Stimulated activated CD4-positive, alpha-beta T cell treated with anti-CD3 and anti-CD28 coated beads, Interleukin-12 subunit alpha, Interleukin-12 subunit beta, amount 100 ng/mL, for 24 hours (primary cell): Measurements from ENCODE around the gene PEX26.
"Not testable (repeated sequence)": the region's sequence is repeated elsewhere in the genome, so short reads cannot be mapped to it uniquely, and the experiment has no call there.

ENCODE experiments used
- DNase-seq, 2 experiments: peaks; one replicate each; pipeline ENCODE4 v3.0.0-alpha.2; 2020; ENCODE audit warnings: low read depth in 2 of 2

Gene PEX26

GRCh38 chr22:18056807-18057474 lies 20.8 kb upstream of the PEX26 start:
- no peak for DNase-seq

GRCh38 chr22:18057568-18058209 lies 20.1 kb upstream of the PEX26 start:
- no peak for DNase-seq

- DNase-seq: no peak
Measured at GRCh38 chr22:18058371-18059093, 19.3 kb upstream of the PEX26 start.

GRCh38 chr22:18059094-18059417 lies 18.7 kb upstream of the PEX26 start:
- DNase-seq: no peak

GRCh38 chr22:18059473-18059872 lies 18.3 kb upstream of the PEX26 start:
- no peak for DNase-seq

GRCh38 chr22:18059991-18060390 lies 17.8 kb upstream of the PEX26 start:
- DNase-seq: no peak

GRCh38 chr22:18060646-18061620 lies 16.9 kb upstream of the PEX26 start:
- no peak for DNase-seq

- DNase-seq: no peak
Measured at GRCh38 chr22:18062421-18062820, 15.4 kb upstream of the PEX26 start.

GRCh38 chr22:18063306-18063705 lies 14.5 kb upstream of the PEX26 start:
- DNase-seq: no peak

- DNase-seq: not testable (repeated sequence)
Measured at GRCh38 chr22:18063715-18064114, 14.1 kb upstream of the PEX26 start.

- no peak for DNase-seq
Measured at GRCh38 chr22:18064636-18065035, 13.2 kb upstream of the PEX26 start.

- DNase-seq: no peak
Measured at GRCh38 chr22:18065256-18065655, 12.5 kb upstream of the PEX26 start.

GRCh38 chr22:18066181-18066859 lies 11.5 kb upstream of the PEX26 start:
- no peak for DNase-seq

GRCh38 chr22:18067121-18067520 lies 10.7 kb upstream of the PEX26 start:
- no peak for DNase-seq

- DNase-seq: no peak
Measured at GRCh38 chr22:18067548-18068341, 10.0 kb upstream of the PEX26 start.

- DNase-seq: no peak
Measured at GRCh38 chr22:18068381-18068988, 9.3 kb upstream of the PEX26 start.

- no peak for DNase-seq
Measured at GRCh38 chr22:18069041-18069440, 8.7 kb upstream of the PEX26 start.

GRCh38 chr22:18070041-18070440 lies 7.7 kb upstream of the PEX26 start:
- no peak for DNase-seq

GRCh38 chr22:18070556-18071306 lies 7.1 kb upstream of the PEX26 start:
- no peak for DNase-seq
